ENCODE data around the gene ACY1. TPM values are rescaled to one million over a fixed set of nuclear protein-coding genes. Genes with fewer than 3 reads are reported as not detected.

ACY1 gene
- total and polyA plus RNA-seq, 2 of the 13 experiments (the other 11 are each of a cell fraction or from before 2014, with no cell fraction given) = 113 to 162 TPM

DNA sequence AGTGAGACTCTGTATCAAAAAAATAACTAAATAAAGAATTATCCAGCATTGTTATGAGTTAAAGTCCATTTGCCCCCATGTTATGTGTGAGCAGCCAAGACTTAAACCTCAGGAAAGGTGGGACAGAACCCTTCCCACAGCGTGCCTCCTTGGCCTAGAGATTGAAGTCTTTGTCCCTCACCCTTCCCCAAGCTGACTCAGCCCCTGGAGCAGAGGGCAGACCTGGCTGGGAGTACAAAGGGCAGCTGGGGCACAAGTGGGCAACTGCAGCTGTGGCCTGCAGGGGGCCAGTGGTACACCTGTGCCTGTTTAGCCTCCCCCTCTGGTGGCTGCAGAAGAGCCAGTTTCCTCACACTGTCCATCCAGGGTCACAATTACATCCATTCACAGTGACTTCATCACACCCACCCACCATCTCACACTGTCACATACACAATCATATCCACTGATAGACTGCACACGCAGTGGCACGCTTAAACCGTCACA lies 940 bp upstream of the ACY1 start (continued):
- TF ChIP-seq ZNF276 (CRISPR knock-in tag; IDR thresholded peaks at IDR 0.05; ENCODE audit: low read depth) (no peak), ARNT2 (CRISPR knock-in tag; IDR thresholded peaks at IDR 0.05; ENCODE audit: low read depth) (no peak), ATF1 (CRISPR knock-in tag; IDR thresholded peaks at IDR 0.05) (no peak), ZIK1 (CRISPR knock-in tag; IDR thresholded peaks at IDR 0.05; ENCODE audit: borderline replicate concordance, low read depth) (no peak), SOX6 (IDR thresholded peaks at IDR 0.05) (no peak), SOX6 (CRISPR knock-in tag; IDR thresholded peaks at IDR 0.05) (peak; percentile 68), ZNF432 (CRISPR knock-in tag; IDR thresholded peaks at IDR 0.05; ENCODE audit: borderline replicate concordance) (no peak), ZNF607 (CRISPR knock-in tag; IDR thresholded peaks at IDR 0.05; ENCODE audit: borderline replicate concordance) (no peak), MLLT10 (CRISPR knock-in tag; IDR thresholded peaks at IDR 0.05) (no peak), ZBTB34 (CRISPR knock-in tag; IDR thresholded peaks at IDR 0.05) (no peak), SRSF1 (optimal IDR thresholded peaks at IDR 0.05; ENCODE audit: low read depth, low read length) (no peak), ZFP41 (CRISPR knock-in tag; IDR thresholded peaks at IDR 0.05; ENCODE audit: borderline replicate concordance) (no peak; the same call in 1 of the 2 replicates), TARDBP (CRISPR knock-in tag; IDR thresholded peaks at IDR 0.05) (peak; percentile 55; the same call in 1 of the 2 replicates), HMG20A (CRISPR knock-in tag; IDR thresholded peaks at IDR 0.05; ENCODE audit: borderline replicate concordance) (peak; percentile 48; the same call in 1 of the 2 replicates), GFI1 (CRISPR knock-in tag; IDR thresholded peaks at IDR 0.05; ENCODE audit: borderline replicate concordance) (no peak), TOPORS (CRISPR knock-in tag; IDR thresholded peaks at IDR 0.05) (no peak), SMC3 (IDR thresholded peaks at IDR 0.05; ENCODE audit: low read length) (peak; percentile 35; the same call in 1 of the 2 replicates), ATF7-NPFF (CRISPR knock-in tag; IDR thresholded peaks at IDR 0.05; ENCODE audit: low read depth) (no peak)
- TF ChIP-seq, protein P1, sequence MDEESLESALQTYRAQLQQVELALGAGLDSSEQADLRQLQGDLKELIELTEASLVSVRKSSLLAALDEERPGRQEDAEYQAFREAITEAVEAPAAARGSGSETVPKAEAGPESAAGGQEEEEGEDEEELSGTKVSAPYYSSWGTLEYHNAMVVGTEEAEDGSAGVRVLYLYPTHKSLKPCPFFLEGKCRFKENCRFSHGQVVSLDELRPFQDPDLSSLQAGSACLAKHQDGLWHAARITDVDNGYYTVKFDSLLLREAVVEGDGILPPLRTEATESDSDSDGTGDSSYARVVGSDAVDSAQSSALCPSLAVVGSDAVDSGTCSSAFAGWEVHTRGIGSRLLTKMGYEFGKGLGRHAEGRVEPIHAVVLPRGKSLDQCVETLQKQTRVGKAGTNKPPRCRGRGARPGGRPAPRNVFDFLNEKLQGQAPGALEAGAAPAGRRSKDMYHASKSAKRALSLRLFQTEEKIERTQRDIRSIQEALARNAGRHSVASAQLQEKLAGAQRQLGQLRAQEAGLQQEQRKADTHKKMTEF (CRISPR knock-in tag; IDR thresholded peaks at IDR 0.05) = 0 out of 2 replicates have a peak, but pooled peaks have one; percentile 19
- TF ChIP-seq, protein P2, sequence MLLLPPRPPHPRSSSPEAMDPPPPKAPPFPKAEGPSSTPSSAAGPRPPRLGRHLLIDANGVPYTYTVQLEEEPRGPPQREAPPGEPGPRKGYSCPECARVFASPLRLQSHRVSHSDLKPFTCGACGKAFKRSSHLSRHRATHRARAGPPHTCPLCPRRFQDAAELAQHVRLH (CRISPR knock-in tag; IDR thresholded peaks at IDR 0.05; ENCODE audit: borderline replicate concordance, low read depth) = peak; percentile 88; the same call in 1 of the 2 replicates
- TF ChIP-seq, protein P3, sequence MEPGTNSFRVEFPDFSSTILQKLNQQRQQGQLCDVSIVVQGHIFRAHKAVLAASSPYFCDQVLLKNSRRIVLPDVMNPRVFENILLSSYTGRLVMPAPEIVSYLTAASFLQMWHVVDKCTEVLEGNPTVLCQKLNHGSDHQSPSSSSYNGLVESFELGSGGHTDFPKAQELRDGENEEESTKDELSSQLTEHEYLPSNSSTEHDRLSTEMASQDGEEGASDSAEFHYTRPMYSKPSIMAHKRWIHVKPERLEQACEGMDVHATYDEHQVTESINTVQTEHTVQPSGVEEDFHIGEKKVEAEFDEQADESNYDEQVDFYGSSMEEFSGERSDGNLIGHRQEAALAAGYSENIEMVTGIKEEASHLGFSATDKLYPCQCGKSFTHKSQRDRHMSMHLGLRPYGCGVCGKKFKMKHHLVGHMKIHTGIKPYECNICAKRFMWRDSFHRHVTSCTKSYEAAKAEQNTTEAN (CRISPR knock-in tag; conservative IDR thresholded peaks at IDR 0.05) = peak; percentile 70; the same call in 1 of the 2 replicates
- TF ChIP-seq, protein P4, sequence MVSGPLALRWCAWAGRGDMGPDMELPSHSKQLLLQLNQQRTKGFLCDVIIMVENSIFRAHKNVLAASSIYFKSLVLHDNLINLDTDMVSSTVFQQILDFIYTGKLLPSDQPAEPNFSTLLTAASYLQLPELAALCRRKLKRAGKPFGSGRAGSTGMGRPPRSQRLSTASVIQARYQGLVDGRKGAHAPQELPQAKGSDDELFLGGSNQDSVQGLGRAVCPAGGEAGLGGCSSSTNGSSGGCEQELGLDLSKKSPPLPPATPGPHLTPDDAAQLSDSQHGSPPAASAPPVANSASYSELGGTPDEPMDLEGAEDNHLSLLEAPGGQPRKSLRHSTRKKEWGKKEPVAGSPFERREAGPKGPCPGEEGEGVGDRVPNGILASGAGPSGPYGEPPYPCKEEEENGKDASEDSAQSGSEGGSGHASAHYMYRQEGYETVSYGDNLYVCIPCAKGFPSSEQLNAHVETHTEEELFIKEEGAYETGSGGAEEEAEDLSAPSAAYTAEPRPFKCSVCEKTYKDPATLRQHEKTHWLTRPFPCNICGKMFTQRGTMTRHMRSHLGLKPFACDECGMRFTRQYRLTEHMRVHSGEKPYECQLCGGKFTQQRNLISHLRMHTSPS (CRISPR knock-in tag; IDR thresholded peaks at IDR 0.05; ENCODE audit: low read depth) = peak; percentile 91

Measured in HepG2 (cell line).